Hematopoietic multipotent progenitor cell treated with erythropoietin and hydrocortisone succinate and interleukin-3 and kit ligand, for 4 days (in vitro differentiated cells): Measurements from ENCODE around the gene ZNF417.
A peak's percentile ranks its signal among the peaks of the same experiment; 100 is the strongest.
"Not testable (repeated sequence)": the region's sequence is repeated elsewhere in the genome, so short reads cannot be mapped to it uniquely, and the experiment has no call there.

Source experiments
- DNase-seq: peaks from one replicate; pipeline ENCODE4 v3.0.0-alpha.2; 2015

ZNF417 gene

DNA sequence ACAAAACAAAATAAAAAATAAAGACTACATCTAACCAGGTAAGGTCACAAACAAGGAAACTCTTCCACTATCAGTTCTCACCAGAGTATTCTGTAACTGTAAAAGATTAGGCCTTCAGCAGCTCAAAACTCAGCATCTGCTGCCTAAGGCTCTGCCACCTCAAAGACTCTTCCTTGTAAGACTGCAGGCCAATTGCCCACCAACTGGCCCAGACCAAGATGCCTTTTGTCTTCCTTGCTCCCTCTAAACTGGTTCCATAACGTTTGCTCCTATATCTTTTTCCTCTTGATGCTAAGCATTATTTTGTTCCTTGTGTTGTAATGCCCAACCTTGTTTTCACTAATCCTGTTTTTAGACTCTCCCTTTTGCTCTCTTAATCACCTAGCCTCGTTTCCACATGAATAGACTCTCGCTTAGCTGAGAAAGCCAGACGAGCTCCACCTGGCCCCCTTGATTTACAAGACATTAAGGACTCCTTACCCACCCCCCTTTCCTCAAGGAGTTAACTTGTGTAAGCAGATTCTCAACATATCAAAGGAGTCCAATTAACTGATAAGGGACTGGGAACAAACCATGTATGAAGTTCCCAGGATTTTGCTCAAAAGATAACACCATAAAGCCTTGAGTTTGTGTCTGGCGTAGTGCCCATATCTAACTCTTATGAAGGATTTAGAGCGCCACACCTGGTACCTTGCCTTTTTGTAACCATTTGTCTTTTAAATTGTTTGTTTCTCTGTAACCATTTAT is 29.0 kb downstream of the ZNF417 start:
- peak; percentile 52 for DNase-seq

DNA sequence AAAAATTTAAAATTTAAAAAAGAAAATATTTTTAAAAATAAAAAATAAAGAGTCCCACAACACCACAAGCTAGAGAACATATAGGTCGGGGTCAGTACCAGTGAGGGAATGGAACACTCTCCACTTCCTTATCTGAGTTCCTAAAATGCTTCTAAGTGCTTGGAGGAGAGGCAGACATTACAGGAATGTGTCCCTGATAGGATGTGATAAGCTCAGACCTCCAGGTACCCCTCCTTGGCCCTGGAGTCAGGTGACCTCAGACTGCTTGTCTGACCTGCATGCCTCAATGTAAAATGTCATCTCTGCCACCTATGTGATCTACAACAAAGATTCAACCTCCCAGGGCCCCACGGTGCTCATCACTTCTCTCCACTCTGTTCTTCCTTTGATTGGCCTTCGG is 30.3 kb downstream of the ZNF417 start:
- DNase-seq: no peak

DNA sequence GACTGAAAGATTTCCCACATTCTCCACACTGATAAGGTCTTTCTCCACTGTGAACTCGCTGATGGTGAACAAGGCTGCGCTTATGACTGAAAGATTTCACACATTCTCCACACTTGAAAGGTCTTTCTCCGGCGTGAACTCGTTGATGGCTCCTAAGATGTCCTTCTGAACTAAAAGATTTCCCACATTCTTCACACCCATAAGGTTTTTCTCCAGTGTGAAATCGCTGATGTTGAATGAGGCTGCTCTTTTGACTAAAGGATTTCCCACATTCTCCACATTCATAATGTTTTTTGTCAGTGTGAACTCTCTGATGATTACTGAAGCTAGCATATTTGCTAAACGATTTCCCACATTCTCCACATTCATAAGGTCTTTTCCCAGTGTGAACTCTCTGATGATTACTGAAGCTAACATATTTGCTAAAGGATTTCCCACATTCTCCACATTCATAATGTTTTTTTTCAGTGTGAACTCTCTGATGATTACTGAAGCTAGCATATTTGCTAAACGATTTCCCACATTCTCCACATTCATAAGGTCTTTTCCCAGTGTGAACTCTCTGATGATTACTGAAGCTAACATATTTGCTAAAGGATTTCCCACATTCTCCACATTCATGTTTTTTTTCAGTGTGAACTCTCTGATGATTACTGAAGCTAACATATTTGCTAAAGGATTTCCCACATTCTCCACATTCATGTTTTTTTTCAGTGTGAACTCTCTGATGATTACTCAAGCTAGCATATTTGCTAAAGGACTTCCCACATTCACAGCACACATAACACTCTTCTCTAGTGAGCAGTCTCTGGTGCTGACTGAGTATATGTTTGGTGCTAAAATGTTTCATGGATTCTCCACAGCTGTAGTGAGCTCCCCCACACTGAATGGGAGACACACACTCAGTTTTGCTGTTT is 42.3 kb downstream of the ZNF417 start:
- not testable (repeated sequence) for DNase-seq

DNA sequence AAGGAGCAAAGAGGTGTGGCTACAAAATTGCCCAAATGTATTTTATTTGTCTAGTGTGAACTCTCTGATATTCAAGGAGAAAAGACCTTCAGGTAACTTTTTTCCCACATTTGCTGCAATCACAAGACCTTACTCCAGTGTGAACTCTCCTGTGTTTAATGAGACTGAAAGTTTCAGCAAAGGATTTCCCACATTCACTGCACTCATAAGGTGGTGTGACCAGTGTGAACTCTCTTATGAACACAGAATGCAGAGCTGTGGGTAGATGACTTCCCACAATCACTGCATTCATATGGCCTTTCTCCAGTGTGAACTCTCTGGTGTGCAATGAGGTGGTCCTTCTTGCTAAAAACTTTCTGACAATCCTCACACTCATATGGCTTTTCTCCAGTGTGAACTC is 43.9 kb downstream of the ZNF417 start:
- no peak for DNase-seq

DNA sequence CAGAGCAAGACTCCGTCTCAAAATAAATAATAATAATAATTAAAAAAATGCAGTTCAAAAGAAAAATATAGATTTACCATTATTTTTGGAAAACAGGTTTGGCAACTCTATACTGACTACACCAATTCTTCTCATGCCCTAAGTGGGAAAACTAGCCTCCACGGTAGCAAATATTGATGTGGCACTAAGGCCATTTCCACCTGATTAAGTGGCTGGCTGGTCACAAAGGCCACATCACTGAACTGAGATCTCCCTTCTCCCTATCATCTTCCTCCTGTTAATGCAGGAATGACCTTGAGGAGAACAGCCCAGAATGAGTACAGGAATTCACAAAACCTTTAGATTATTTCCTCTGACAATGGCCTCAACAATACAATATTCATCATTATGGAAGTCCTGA is 46.2 kb downstream of the ZNF417 start:
- DNase-seq: no peak

DNA sequence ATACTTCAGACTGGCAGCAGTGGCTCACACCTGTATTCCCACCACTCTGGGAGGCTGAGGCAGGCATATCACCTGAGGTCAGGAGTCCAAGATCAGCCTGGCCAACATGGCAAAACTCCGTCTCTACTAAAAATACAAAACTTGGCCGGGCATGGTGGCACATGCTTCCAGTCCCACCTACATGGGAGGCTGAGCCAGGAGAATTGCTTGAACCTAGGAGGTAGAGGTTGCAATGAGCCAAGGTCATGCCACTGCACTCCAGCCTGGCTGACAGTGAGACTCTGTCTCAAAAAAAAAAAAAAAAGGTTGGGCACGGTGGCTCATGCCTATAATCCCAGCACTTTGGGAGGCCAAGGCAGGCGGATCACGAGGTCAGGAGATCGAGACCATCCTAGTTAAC is 46.7 kb downstream of the ZNF417 start:
- not testable (repeated sequence) for DNase-seq

DNA sequence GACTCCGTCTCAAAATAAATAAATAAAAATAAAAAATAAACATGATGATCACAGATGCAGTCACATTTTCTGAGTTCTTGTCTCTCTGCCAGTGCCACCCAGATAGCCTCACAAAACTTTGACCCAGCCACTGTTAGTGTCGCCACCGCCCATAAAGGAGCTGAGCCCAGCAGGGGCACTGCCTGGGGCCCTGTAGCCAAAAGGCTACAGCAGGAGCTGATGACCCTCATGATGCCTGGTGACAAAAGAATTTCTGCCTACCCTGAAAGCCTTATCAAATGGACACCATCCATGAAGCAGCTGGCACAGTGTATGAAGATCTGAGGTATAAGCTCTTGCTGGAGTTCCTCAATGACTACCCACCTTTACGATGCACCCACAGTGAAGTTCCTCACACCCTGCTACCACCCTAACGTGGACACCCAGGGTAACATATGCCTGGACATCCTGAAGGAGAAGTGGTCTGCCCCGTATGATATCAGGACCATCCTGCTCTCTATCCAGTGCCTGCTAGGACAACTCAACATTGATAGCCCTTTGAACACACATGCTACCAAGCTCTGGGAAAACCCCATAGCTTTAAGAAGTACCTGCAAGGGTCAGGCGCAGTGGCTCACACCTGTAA is 48.4 kb downstream of the ZNF417 start:
- DNase-seq: no peak
